GM08714 (cell line): Measurements from ENCODE around the gene CTPS2.

ENCODE experiments used
- H3K4me3 ChIP-seq: fragments of 200-500 bp; sonication (Bioruptor generic); 2 replicates; pipeline ENCODE4 v1.5.1; 2014; ENCODE audit warnings: mild to moderate bottlenecking, low read length, inconsistent platforms
- ZNF274 ChIP-seq: IDR thresholded peaks from 2 replicates; pipeline ENCODE4 v1.6.1; 2012; ENCODE audit warnings: mild to moderate bottlenecking, low read depth, low read length

The CTPS2 gene

DNA sequence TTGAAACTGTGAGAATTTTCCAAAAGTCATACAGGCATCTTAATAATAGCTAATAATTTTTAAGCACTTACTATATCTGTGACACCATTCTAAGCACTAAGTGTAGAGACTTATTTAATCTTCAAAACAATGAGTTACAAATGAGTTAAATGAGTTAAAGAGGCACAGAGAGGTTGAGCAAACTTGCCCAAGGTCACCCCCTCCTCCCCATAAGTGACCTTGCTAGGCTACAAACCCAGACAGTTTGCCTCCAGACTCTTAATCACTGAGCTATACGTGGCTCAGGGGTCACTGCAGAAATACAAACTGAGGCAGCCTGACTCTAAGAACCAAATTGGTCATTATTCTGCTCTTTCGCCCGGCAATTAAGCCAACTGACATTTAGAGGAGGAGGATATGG, 15.5 kb downstream of the CTPS2 start:
- H3K4me3 ChIP-seq, result no peak overlapping the region
- TF ChIP-seq ZNF274, result no peak

DNA sequence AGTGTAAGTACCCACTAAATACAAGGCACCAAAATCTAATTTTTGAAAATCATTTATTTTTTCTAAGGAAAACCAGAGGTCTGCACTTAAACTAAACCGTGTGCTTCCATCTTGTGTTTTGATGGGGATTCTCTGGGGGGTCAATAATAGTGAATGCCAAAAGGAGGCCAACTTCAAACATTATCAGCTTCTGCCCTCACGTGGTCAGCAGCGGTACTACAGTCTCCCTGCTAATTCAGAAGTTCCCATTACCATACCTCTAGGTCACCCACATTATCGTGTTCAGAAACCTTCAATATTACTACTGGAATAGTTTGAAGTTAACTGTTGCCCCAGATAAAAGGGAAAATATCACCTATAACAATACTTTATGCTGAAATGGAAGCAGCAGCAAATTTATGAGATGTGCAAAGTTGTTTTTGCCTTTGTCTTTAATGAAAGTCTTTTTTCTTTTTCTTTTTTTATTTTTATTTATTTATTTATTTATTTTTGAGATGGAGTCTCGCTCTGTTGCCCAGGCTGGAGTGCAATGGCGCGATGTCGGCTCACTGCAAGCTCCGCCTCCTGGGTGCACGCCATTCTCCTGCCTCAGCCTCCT, 17.3 kb downstream of the CTPS2 start:
- no peak overlapping the region for H3K4me3 ChIP-seq
- TF ChIP-seq ZNF274, result no peak

DNA sequence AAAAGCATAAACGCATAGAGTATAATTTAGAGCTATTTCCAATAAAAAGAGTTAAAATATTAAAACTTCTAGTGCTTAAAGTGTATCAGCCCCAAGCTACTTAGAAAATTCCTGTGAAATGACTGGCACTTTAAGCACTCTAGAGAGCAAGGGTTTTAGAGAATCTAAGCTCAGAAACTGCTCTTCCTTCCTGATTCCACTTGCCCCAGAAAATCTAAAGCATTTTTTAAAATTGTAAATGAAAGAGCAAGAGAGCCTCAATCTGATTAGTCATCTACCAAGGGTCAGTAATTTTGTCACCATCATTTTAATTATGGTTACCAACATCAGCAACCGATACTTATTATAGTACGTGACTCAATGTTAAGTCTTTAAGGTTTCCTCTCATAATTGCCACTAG, 25.0 kb downstream of the CTPS2 start:
- no peak for TF ChIP-seq ZNF274
- no peak overlapping the region for H3K4me3 ChIP-seq

DNA sequence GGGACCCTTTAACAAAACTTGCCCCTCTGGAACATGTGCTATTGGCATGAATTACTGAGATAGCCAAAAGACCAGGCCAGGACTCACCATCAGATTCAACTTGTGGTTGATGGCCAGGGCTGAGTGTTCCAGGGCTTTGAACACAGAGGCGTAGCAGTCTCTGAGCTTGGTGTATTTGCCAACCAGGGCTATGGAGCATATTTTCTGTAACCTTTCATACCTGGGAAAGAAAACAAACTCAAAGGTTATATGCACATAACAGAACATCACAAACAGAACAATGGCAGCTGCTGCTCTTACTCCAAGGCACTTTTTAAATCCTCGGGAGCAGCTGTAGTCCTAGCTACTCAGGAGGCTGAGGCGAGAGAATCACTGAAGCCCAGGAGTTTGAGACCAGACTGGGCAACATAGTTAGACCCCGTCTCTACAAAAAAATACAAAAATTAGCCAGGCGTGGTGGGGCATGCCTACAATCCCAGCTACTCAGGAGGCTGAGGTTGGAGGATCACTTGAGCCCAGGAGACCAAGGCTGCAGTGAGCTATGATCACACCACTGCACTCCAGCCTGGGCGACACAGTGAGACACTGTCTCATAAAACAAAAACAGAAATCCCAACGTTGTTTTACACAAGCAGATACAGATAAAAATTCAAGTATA, 29.3 kb downstream of the CTPS2 start:
- TF ChIP-seq ZNF274, result no peak
- H3K4me3 ChIP-seq, result no peak overlapping the region

DNA sequence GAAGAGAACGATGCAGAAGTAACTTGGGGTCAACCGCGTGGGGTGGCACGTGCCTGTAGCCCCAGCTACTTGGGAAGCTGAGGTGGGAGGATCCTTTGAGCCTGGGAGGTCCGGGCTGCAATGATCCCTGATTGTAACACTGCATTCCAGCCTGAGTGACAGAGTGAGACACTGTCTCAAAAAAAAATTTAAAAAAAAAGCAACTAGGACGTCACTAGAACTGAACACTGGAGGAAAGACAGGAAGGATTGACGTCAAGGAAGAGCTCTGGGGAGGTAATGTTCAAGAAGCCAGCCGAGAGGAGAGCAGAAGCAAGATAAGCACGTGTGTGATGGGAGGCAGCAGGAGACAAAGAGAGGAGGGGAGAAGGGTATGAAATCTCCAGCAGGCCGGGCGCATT, 33.8 kb downstream of the CTPS2 start:
- H3K4me3 ChIP-seq, result no peak overlapping the region
- TF ChIP-seq ZNF274, result no peak

DNA sequence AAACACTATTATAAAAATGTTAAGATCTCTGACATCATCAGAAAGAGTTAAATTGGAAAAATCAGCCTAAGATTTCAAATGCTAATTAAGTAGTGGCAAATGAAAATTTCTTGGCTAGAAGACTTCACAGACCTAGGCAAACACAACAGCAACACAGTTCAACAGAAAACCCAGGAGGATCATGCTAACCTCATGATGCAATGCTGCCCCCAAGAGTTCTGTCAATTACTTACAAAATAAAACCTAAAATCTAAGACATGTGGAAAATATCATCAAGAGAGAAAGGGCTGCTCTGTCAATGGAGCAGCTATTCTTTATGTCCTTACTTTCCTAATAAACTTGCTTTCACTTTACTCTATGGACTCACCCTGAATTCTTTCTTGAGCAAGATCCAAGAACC, 41.5 kb downstream of the CTPS2 start:
- TF ChIP-seq ZNF274, result no peak
- no peak overlapping the region for H3K4me3 ChIP-seq

DNA sequence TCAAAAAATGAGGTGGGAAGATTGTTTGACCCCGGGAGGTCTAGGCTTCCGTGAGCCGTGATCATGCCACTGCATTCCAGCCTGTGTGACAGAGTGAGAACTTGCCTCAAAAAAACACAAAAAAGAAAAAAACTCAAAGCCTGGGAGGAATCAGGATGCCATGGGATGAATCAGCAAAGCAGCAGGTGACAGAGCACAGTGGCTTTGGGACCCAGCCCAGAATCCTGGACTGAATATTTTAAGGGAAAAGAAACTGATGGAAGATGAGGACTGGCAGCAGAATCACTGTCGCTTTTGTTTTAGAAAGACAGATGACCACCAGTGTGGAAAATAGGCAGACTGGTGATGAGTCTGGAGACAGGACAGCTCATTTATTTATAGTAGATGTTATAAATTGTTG, 45.9 kb downstream of the CTPS2 start:
- TF ChIP-seq ZNF274, result no peak
- H3K4me3 ChIP-seq, result no peak overlapping the region

DNA sequence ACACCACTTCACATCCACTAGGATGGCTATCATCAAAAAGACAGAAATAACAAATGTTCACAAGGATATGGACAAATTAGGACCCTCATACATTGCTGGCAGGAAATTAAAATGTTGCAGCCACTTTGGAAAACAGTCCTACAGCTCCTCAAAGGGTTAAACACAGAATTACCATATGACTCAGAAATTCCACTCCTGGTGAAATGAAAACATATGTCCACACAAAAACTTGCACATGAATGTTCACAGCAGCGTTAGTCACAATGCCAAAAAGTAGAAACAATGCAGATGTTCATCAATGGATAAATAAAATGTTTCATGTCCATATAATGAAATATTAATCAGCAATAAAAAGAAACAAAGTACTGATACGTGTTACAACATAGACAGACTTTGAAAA, 47.4 kb downstream of the CTPS2 start:
- TF ChIP-seq ZNF274, result no peak
- H3K4me3 ChIP-seq, result no peak overlapping the region

DNA sequence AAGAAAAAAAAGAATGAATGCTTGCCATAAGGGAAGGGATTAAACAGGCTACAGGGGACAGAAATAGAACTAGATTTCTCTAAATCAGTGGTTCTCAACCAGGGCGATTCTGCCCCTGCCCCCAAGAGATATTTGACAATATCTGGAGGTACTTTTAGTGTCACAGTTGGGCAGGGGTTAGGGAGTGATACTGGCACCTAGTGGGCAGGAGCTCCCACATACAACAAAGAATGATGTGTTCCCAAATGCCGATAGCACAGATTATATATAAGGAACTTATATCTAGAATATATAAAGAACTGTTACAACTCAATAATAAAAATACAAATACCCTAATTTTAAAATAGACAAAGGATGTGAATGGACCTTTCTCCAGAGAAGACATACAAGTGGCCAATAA, 47.8 kb downstream of the CTPS2 start:
- no peak for TF ChIP-seq ZNF274
- no peak overlapping the region for H3K4me3 ChIP-seq

DNA sequence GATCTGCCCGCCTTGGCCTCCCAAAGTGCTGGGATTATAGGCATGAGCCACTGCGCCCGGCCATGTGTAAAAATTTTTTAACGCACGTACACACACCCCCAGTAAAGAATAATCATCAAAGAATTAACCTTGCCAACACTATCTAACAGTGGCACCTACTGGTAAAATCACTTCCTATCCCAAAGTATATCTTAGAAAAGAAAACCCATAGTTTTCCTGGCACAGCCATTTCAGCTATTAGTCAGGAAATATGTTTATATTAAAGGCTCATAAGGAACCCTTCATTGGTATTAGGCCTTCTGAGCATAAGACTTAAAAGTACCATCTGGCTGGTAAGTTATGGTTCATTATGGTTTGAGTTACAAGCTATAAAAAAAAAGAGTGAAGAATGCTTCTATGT, 48.4 kb downstream of the CTPS2 start:
- no peak for TF ChIP-seq ZNF274
- no peak overlapping the region for H3K4me3 ChIP-seq

DNA sequence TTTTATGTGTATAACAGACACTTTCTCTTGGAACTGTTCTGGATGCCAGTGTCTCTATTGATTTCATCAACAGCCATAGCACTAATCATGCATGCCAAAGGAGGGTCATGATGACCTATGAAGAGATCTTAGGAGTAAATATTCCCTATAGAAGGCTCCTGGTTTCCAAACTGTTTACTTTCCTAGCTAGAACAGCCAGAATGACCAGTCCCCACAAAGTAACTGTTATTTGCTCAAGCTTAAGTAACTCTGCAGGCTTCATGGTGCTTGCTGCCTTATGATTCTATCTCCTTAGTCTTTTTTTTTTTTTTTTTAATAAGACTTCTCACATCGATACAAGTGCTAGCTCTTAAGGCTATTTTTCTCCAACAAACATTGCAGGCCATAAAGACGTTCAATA, 50.1 kb downstream of the CTPS2 start:
- no peak for TF ChIP-seq ZNF274
- H3K4me3 ChIP-seq, result no peak overlapping the region

DNA sequence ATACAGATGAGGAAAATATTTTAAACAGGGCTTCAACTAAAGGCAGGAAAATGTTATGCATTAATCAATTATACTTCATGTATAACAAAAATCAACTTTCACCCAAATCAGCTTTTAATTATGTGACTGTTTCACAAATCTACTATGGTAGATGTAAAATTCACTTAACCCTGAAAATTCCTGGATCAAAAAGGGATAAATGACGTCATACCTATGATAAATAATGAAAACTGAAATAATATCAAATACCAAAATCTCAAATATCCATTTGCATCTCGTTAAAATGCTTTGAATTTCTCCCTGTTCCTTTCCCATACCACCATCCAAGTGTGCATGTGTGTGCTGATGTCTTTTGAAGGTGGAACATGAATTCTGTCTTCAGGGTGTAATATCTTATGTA, 51.0 kb downstream of the CTPS2 start:
- TF ChIP-seq ZNF274, result no peak
- no peak overlapping the region for H3K4me3 ChIP-seq

DNA sequence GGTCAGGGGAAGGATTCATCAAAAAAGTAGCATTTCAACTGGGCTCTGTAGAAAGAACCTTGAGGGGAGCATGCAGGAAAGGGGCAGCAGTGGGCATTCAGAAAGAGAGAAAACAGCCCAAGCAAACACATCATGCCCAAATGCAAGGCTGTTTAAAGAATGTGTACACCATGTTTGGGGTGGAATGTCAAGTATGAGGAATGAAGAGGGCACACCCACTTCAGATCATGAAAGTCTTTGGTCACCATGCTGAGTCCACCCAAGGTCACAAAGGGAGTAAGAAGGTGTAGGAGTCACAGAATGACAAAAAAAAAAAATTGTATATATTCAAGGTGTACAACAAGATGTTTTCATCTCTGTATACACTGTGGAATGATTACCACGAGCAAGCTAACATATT, 53.1 kb downstream of the CTPS2 start:
- no peak for TF ChIP-seq ZNF274
- no peak overlapping the region for H3K4me3 ChIP-seq

DNA sequence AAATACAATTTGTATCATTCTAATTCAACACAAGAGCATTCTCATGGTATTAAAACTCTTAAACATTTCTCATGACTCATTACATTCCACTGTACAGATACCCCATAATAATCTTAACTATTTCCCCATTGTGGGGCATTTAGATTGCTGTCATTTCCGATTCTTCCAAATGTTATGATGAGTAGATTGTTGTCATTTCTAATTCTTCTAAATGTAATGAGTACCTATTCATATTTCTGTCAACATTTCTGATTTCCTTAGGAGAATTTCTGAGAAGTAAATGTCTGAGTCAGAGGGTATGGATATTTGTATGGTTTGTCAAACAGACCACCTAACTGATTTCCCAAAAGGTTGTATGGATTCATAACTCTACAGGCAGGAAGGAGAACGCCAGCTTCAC, 54.2 kb downstream of the CTPS2 start:
- H3K4me3 ChIP-seq, result no peak overlapping the region
- no peak for TF ChIP-seq ZNF274

DNA sequence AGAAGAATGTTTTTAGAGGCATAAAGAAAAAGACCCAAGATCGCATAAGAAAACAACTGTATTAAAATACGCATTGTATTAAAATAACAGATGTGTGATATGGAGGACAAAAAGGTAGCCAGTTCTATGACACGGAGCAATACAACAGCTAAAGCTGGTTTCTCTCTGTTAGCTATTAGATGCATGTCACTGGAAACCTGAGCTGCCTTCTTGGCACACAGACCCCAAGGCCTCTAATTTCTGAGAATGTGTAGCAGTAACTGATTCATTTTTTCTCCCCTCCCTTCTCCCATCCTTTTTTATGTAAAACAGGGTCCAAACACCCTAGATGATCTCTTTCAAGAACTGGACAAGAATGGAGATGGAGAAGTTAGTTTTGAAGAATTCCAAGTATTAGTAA, 58.4 kb downstream of the CTPS2 start:
- no peak overlapping the region for H3K4me3 ChIP-seq
- TF ChIP-seq ZNF274, result no peak

DNA sequence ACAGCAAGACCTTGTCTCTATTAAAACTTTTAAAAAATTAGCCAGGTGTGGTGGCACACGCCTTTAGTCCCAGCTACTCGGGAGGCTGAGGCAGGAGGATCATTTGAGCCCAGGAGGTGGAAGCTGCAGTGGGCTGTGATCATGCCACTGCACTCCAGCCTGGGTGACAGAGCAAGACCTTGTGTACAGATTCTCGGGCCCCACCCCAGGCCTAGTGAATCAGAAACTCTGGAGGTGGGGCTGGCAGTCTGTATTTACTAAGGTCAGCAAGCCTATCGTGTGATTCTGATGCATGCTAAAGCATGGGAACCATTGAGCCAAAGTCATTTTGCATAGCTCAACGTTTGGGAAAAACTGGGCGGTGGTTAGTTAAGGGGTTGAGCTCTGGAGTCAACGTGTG, 59.0 kb downstream of the CTPS2 start:
- no peak for TF ChIP-seq ZNF274
- H3K4me3 ChIP-seq, result no peak overlapping the region
